Neural progenitor cell (in vitro differentiated cells): ENCODE results near the gene ANAPC10. TPM values are rescaled to one million over a fixed set of nuclear protein-coding genes. Genes with fewer than 3 reads are reported as not detected.

Experiments used
- DNase-seq: peaks from one replicate; pipeline ENCODE4 v3.0.0-alpha.2; 2016; ENCODE audit warnings: low spot score
- H2AFZ ChIP-seq: fragments of 200-600 bp; sonication (generic); replicated peaks from 2 replicates; pipeline ENCODE4 v1.6.1; 2016; ENCODE audit warnings: antibody characterized with exemption
- H3F3A ChIP-seq: fragments of 200-600 bp; sonication (generic); 2 replicates; pipeline ENCODE4 v1.6.1; 2016; ENCODE audit warnings: antibody characterized with exemption, low read depth
- H3K27ac ChIP-seq: fragments of 200-600 bp; sonication (generic); 2 replicates; pipeline ENCODE4 v1.5.1; 2016; ENCODE audit warnings: mild to moderate bottlenecking
- H3K27me3 ChIP-seq: fragments of 200-600 bp; sonication (generic); 2 replicates; pipeline ENCODE4 v1.6.1; 2016; ENCODE audit warnings: mild to moderate bottlenecking, moderate library complexity
- H3K36me3 ChIP-seq: fragments of 200-600 bp; sonication (generic); 2 replicates; pipeline ENCODE4 v1.5.1; 2016
- H3K4me1 ChIP-seq: fragments of 200-600 bp; sonication (generic); 2 replicates; pipeline ENCODE4 v1.6.1; 2016; ENCODE audit warnings: mixed run types
- H3K4me2 ChIP-seq: fragments of 200-600 bp; sonication (generic); 2 replicates; pipeline ENCODE4 v1.6.1; 2016
- H3K4me3 ChIP-seq: fragments of 200-600 bp; sonication (generic); 2 replicates; pipeline ENCODE4 v1.5.1; 2016
- H3K79me2 ChIP-seq: fragments of 200-600 bp; sonication (generic); 2 replicates; pipeline ENCODE4 v1.6.1; 2016; ENCODE audit warnings: low read depth
- H3K9ac ChIP-seq: fragments of 200-600 bp; sonication (generic); 2 replicates; pipeline ENCODE4 v1.6.1; 2016
- H3K9me3 ChIP-seq: fragments of 200-600 bp; sonication (generic); 2 replicates; pipeline ENCODE4 v1.5.1; 2016; ENCODE audit warnings: low read depth
- H4K20me1 ChIP-seq: fragments of 200-600 bp; sonication (generic); 2 replicates; pipeline ENCODE4 v1.6.1; 2016; ENCODE audit warnings: low read depth
- H3K27ac Mint-ChIP-seq: 3 replicates; pipeline ENCODE4 v1.8.0; 2021; ENCODE audit warnings: mixed read lengths
- H3K27me3 Mint-ChIP-seq: 2 replicates; pipeline ENCODE4 v1.8.0; 2022; ENCODE audit warnings: low read depth, mild to moderate bottlenecking, inconsistent platforms, moderate library complexity, mixed read lengths; ENCODE audit not compliant: insufficient read depth
- H3K36me3 Mint-ChIP-seq: 3 replicates; pipeline ENCODE4 v1.8.0; 2021; ENCODE audit warnings: mixed read lengths
- H3K4me1 Mint-ChIP-seq: 3 replicates; pipeline ENCODE4 v1.8.0; 2021; ENCODE audit warnings: mixed read lengths
- H3K4me3 Mint-ChIP-seq: 3 replicates; pipeline ENCODE4 v1.8.0; 2021; ENCODE audit warnings: mild to moderate bottlenecking, moderate library complexity, mixed read lengths
- H3K9me3 Mint-ChIP-seq: 3 replicates; pipeline ENCODE4 v1.8.0; 2020; ENCODE audit warnings: mixed read lengths
- EZH2 ChIP-seq: fragments of 200-600 bp; sonication (generic); IDR thresholded peaks from 2 replicates; pipeline ENCODE4 v1.6.1; 2017; ENCODE audit warnings: antibody characterized with exemption, mild to moderate bottlenecking, moderate library complexity
- EZH2phosphoT487 ChIP-seq: fragments of 200-600 bp; sonication (generic); IDR thresholded peaks from 2 replicates; pipeline ENCODE4 v1.6.1; 2017; ENCODE audit warnings: antibody characterized with exemption
- total RNA-seq: library from RNA; depleted of rRNA; stranded (reverse); fragments of >200 nt; gene quantifications from 2 replicates; pipeline ENCODE4 v1.2.3, GENCODE V29; 2015; ENCODE audit warnings: low replicate concordance
- TF ChIP-seq, protein P1 (sequence below): fragments of 200-600 bp; sonication (generic); IDR thresholded peaks from 2 replicates; pipeline ENCODE4 v1.5.1; 2017; ENCODE audit warnings: antibody characterized with exemption, mild to moderate bottlenecking

ANAPC10 gene
- total RNA-seq, 1 donor from 2014 or later, result 48.4 TPM

DNA sequence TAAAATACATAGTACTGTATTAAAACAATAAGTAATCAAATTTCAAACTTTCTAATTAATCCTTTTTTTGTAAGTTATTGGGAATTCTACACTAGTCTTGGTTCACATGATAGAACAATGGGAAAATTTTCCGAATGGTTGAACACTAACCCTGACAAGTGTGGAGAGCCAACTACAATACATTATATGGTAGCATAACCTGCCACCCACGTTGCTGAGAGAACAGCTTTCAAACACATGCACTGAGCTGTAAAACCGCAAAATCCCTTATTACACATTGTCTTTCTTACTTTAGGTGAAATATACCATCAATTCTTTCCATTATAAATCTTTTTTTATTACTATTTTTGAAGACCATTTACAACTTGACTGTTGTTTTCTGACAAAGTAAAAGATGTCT lies 54.7 kb downstream of the ANAPC10 start:
- Mint-ChIP-seq H3K27me3 (no peaks in the 10 kb centered on the region), H3K9me3 (no peaks in the 10 kb centered on the region), H3K36me3 (peaks cover 9% of the 10 kb centered on the region), H3K27ac (no peak overlapping the region), H3K4me3 (no peak overlapping the region), H3K4me1 (peaks cover 17% of the 10 kb centered on the region)
- TF ChIP-seq EZH2 (no peak), EZH2phosphoT487 (no peak)
- TF ChIP-seq, protein P1, sequence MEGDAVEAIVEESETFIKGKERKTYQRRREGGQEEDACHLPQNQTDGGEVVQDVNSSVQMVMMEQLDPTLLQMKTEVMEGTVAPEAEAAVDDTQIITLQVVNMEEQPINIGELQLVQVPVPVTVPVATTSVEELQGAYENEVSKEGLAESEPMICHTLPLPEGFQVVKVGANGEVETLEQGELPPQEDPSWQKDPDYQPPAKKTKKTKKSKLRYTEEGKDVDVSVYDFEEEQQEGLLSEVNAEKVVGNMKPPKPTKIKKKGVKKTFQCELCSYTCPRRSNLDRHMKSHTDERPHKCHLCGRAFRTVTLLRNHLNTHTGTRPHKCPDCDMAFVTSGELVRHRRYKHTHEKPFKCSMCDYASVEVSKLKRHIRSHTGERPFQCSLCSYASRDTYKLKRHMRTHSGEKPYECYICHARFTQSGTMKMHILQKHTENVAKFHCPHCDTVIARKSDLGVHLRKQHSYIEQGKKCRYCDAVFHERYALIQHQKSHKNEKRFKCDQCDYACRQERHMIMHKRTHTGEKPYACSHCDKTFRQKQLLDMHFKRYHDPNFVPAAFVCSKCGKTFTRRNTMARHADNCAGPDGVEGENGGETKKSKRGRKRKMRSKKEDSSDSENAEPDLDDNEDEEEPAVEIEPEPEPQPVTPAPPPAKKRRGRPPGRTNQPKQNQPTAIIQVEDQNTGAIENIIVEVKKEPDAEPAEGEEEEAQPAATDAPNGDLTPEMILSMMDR, result no peak
- no peaks in the 10 kb centered on the region for H3K9me3 ChIP-seq
- H3K4me3 ChIP-seq, result no peak overlapping the region
- H3K27ac ChIP-seq, result no peak overlapping the region
- H3K36me3 ChIP-seq, result no peaks in the 10 kb centered on the region
- peaks cover 25% of the 10 kb centered on the region for H3K79me2 ChIP-seq
- H3F3A ChIP-seq, result no peaks in the 10 kb centered on the region
- H4K20me1 ChIP-seq, result peaks cover 18% of the 10 kb centered on the region
- no peak overlapping the region for H2AFZ ChIP-seq
- H3K9ac ChIP-seq, result no peak overlapping the region
- peaks cover 23% of the 10 kb centered on the region for H3K4me1 ChIP-seq
- peak; percentile 75 for DNase-seq
- H3K4me2 ChIP-seq, result peak overlapping the region; percentile 28
- no peaks in the 10 kb centered on the region for H3K27me3 ChIP-seq

DNA sequence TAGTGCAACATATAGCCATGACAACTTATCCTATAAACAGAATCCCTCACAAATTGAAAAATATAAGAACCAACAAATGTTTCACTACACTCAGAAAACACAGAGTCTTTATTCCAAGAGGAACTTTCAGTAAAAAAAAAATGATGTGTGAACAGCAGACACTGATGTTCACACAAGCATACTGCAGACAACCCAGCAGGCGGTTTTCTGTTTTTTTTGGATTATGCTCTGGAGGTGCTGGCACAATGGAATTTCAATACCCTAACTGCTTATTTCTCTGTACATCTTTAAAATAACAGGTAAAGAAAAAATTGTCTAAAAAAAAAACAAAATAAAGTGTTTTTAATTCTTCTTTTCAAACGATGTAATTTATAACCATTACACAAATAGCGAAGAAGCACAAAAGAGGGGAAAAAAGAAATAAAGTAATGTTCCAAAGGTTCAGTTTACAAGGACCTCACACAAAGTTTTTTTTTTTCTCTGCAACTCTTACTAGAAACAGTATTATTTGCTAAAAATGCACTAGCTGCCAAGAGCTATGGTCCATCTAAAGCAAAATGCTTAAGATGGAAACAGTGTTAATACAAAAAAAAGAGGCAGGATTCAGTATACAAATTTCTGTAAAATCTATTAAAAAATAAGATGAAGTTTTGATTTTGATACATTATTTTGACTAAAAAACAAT lies 55.3 kb downstream of the ANAPC10 start:
- H3K27ac ChIP-seq, result no peak overlapping the region
- no peaks in the 10 kb centered on the region for H3K27me3 Mint-ChIP-seq

DNA sequence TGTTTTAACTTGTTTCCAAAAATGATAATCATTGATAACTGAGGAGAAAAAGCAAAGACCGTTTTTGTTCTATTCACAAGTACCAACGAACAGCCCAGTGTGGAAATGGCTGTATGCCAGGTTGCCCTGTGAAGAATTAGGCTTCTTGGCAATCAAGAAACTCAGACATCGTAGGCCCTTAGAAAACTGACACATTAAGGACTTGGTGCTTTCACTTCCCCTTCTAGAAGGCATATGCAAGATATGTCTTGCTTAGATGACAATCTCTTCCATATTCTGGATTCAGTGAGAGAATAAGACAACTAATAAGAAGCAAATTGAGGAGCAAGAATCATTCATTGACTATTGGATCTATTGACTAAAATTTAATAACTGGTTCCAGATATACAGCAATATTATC lies 56.6 kb downstream of the ANAPC10 start:
- peaks cover 17% of the 10 kb centered on the region for H3K4me1 Mint-ChIP-seq
- H3K36me3 Mint-ChIP-seq, result peaks cover 9% of the 10 kb centered on the region

More for the DNA sequence above, 55.3 kb downstream of the ANAPC10 start:
- peaks cover 17% of the 10 kb centered on the region for H3K4me1 Mint-ChIP-seq
- Histone ChIP-seq H4K20me1 (peaks cover 13% of the 10 kb centered on the region), H3F3A (no peaks in the 10 kb centered on the region), H3K4me2 (no peak overlapping the region), H3K27me3 (no peaks in the 10 kb centered on the region), H3K36me3 (no peaks in the 10 kb centered on the region), H3K4me1 (peaks cover 23% of the 10 kb centered on the region), H3K9ac (no peak overlapping the region), H3K9me3 (no peaks in the 10 kb centered on the region), H2AFZ (no peak overlapping the region), H3K4me3 (no peak overlapping the region), H3K79me2 (peaks cover 25% of the 10 kb centered on the region)
- TF ChIP-seq, protein P1, result no peak
- no peak for TF ChIP-seq EZH2phosphoT487
- TF ChIP-seq EZH2, result no peak
- no peak overlapping the region for H3K4me3 Mint-ChIP-seq
- no peaks in the 10 kb centered on the region for H3K9me3 Mint-ChIP-seq
- peak; percentile 9 for DNase-seq
- no peak overlapping the region for H3K27ac Mint-ChIP-seq
- H3K36me3 Mint-ChIP-seq, result peaks cover 9% of the 10 kb centered on the region

More for the DNA sequence above, 56.6 kb downstream of the ANAPC10 start:
- Histone ChIP-seq H3K4me1 (peaks cover 23% of the 10 kb centered on the region), H3K27me3 (no peaks in the 10 kb centered on the region), H3K27ac (no peak overlapping the region), H3K9ac (no peak overlapping the region), H3K4me2 (no peak overlapping the region), H3K4me3 (no peak overlapping the region), H3K36me3 (no peaks in the 10 kb centered on the region), H3F3A (no peaks in the 10 kb centered on the region), H4K20me1 (peaks cover 12% of the 10 kb centered on the region), H3K9me3 (no peaks in the 10 kb centered on the region), H3K79me2 (peaks cover 25% of the 10 kb centered on the region), H2AFZ (no peak overlapping the region)
- no peak overlapping the region for H3K4me3 Mint-ChIP-seq
- no peak overlapping the region for H3K27ac Mint-ChIP-seq
- TF ChIP-seq EZH2phosphoT487 (no peak), EZH2 (no peak)
- TF ChIP-seq, protein P1, result no peak
- no peaks in the 10 kb centered on the region for H3K27me3 Mint-ChIP-seq
- DNase-seq, result no peak
- no peaks in the 10 kb centered on the region for H3K9me3 Mint-ChIP-seq
